H1 (cell line): ENCODE results near the gene GPATCH11. TPM values are rescaled to one million over a fixed set of nuclear protein-coding genes. Genes with fewer than 3 reads are reported as not detected.

Experiments used
- CTCF ChIA-PET: fragments of 300-600 bp; sonication (Branson Sonifier 250); formaldehyde crosslinking; loops from one replicate; lab custom pipeline; 2021; ENCODE audit not compliant: partially characterized antibody; lab: Charles Lee
- POLR2A ChIA-PET: fragments of 300-600 bp; sonication (Branson Sonifier 250); formaldehyde crosslinking; loops from one replicate; lab custom pipeline; 2021; ENCODE audit warnings: inconsistent platforms; ENCODE audit not compliant: partially characterized antibody; lab: Charles Lee
- DNase-seq, 2 experiments: peaks; one replicate each; pipeline versions ENCODE4 v3.0.0 to v3.0.0-alpha.2; 2010 to 2022; ENCODE audit warnings: low spot score in 2 of 2, low read depth in 1 of 2, mixed read lengths in 1 of 2
- FAIRE-seq: peaks from 2 replicates; lab custom pipeline; 2011; peaks lifted over from hg19 to GRCh38; lab: Jason Lieb, UNC
- H2AFZ ChIP-seq: 2 replicates; pipeline ENCODE4 v1.8.1; 2012; ENCODE audit warnings: low read length, inconsistent platforms
- H2AK5ac ChIP-seq: 2 replicates; pipeline ENCODE4 v1.6.1; 2013; ENCODE audit warnings: low read depth, low read length
- H2BK120ac ChIP-seq: replicated peaks from 2 replicates; pipeline ENCODE3; 2013; ENCODE audit warnings: low read depth, low read length, inconsistent platforms
- H2BK12ac ChIP-seq: 2 replicates; pipeline ENCODE4 v1.6.1; 2013; ENCODE audit warnings: low read depth, low read length
- H2BK15ac ChIP-seq: 2 replicates; pipeline ENCODE4 v1.6.1; 2013; ENCODE audit warnings: low read length
- H2BK20ac ChIP-seq: 2 replicates; pipeline ENCODE4 v1.6.1; 2013; ENCODE audit warnings: low read length
- H2BK5ac ChIP-seq: 2 replicates; pipeline ENCODE4 v1.6.1; 2013; ENCODE audit warnings: low read depth, low read length
- H3K14ac ChIP-seq: 2 replicates; pipeline ENCODE4 v1.6.1; 2013; ENCODE audit warnings: inconsistent platforms; ENCODE audit not compliant: insufficient read length
- H3K18ac ChIP-seq: 2 replicates; pipeline ENCODE4 v1.6.1; 2013; ENCODE audit warnings: low read length; ENCODE audit errors: extremely low read depth
- H3K23ac ChIP-seq: 2 replicates; pipeline ENCODE4 v1.6.1; 2013; ENCODE audit warnings: inconsistent platforms; ENCODE audit not compliant: insufficient read length
- H3K23me2 ChIP-seq: 2 replicates; pipeline ENCODE4 v1.6.1; 2013; ENCODE audit warnings: low read depth, low read length
- H3K27ac ChIP-seq: 2 replicates; pipeline ENCODE4 v1.6.1; 2011; ENCODE audit warnings: low read depth, low read length, inconsistent platforms
- H3K27me3 ChIP-seq, 4 experiments: replicated peaks in 1 of 4; 1 replicate in 1 of 4; 2 replicates in 3 of 4; pipeline versions ENCODE4 v1.6.1 to v1.8.1; 2011 to 2013; ENCODE audit warnings: low read length in 3 of 4, mild to moderate bottlenecking in 3 of 4, inconsistent platforms in 2 of 4, mixed read lengths in 2 of 4, moderate library complexity in 1 of 4; ENCODE audit not compliant: control insufficient read depth in 3 of 4, insufficient read depth in 3 of 4; ENCODE audit errors: extremely low read depth in 1 of 4
- H3K36me3 ChIP-seq, 4 experiments: 2 replicates each; pipeline versions ENCODE4 v1.6.1 to v1.8.1; 2011 to 2013; ENCODE audit warnings: mild to moderate bottlenecking in 4 of 4, low read length in 3 of 4, moderate library complexity in 2 of 4, control low read depth in 1 of 4, inconsistent platforms in 1 of 4; ENCODE audit not compliant: insufficient read depth in 4 of 4, control insufficient read depth in 2 of 4
- H3K4ac ChIP-seq: replicated peaks from 2 replicates; pipeline ENCODE3; 2013; ENCODE audit warnings: low read length, low read depth, mixed read lengths, inconsistent platforms; ENCODE audit not compliant: insufficient read length
- H3K4me1 ChIP-seq, 4 experiments: replicated peaks in 1 of 4; 1 replicate in 1 of 4; 2 replicates in 3 of 4; pipeline versions ENCODE4 v1.6.1 to v1.8.1; 2011 to 2013; ENCODE audit warnings: low read length in 3 of 4, inconsistent platforms in 2 of 4, mixed read lengths in 1 of 4; ENCODE audit not compliant: insufficient read depth in 4 of 4, control insufficient read depth in 3 of 4
- H3K4me2 ChIP-seq, 2 experiments: 2 replicates each; pipeline versions ENCODE4 v1.6.1 to v1.8.1; 2011 to 2013; ENCODE audit warnings: low read depth in 2 of 2, low read length in 2 of 2, control low read depth in 1 of 2, inconsistent platforms in 1 of 2, mild to moderate bottlenecking in 1 of 2; ENCODE audit not compliant: insufficient read depth in 1 of 2
- H3K4me3 ChIP-seq, 4 experiments: fragments of 200-600, 300-600 bp in 1 of 4; sonication (generic), shearing (Covaris generic), sonication (Bioruptor Twin) in 1 of 4; 2 replicates each; pipeline versions ENCODE4 v1.5.1 to v1.8.1; 2011 to 2016; ENCODE audit warnings: low read length in 4 of 4, low read depth in 3 of 4, control low read depth in 2 of 4, inconsistent platforms in 2 of 4, mild to moderate bottlenecking in 2 of 4, mixed read lengths in 1 of 4, moderate library complexity in 1 of 4; ENCODE audit not compliant: insufficient read depth in 2 of 4; ENCODE audit errors: extremely low read depth in 1 of 4
- H3K56ac ChIP-seq: replicated peaks from 2 replicates; pipeline ENCODE3; 2013; ENCODE audit warnings: low read depth, mild to moderate bottlenecking, mixed read lengths, low read length, inconsistent platforms; ENCODE audit not compliant: insufficient read length
- H3K79me1 ChIP-seq: 2 replicates; pipeline ENCODE4 v1.6.1; 2013; ENCODE audit warnings: low read depth, low read length, control low read depth
- H3K79me2 ChIP-seq, 2 experiments: 2 replicates each; pipeline versions ENCODE4 v1.6.1 to v1.8.1; 2012 to 2013; ENCODE audit warnings: low read length in 2 of 2, mild to moderate bottlenecking in 2 of 2, inconsistent platforms in 1 of 2; ENCODE audit not compliant: insufficient read depth in 2 of 2, control insufficient read depth in 1 of 2
- H3K9ac ChIP-seq, 4 experiments: replicated peaks in 1 of 4; 1 replicate in 1 of 4; 2 replicates in 3 of 4; pipeline versions ENCODE4 v1.6.1 to v1.8.1; 2011 to 2013; ENCODE audit warnings: low read depth in 3 of 4, low read length in 3 of 4, control low read depth in 2 of 4, mild to moderate bottlenecking in 2 of 4, moderate library complexity in 2 of 4, inconsistent platforms in 1 of 4; ENCODE audit errors: extremely low read depth in 1 of 4
- H3K9me3 ChIP-seq, 2 experiments: 2 replicates each; pipeline versions ENCODE4 v1.6.1 to v1.8.1; 2012 to 2013; ENCODE audit warnings: mild to moderate bottlenecking in 2 of 2, moderate library complexity in 2 of 2, control low read depth in 1 of 2, inconsistent platforms in 1 of 2, low read depth in 1 of 2, low read length in 1 of 2, mixed read lengths in 1 of 2; ENCODE audit not compliant: insufficient read depth in 2 of 2
- H4K20me1 ChIP-seq, 2 experiments: replicated peaks in 1 of 2; 2 replicates each; pipeline versions ENCODE3 to v1.8.1; 2011 to 2013; ENCODE audit warnings: inconsistent platforms in 2 of 2, low read length in 2 of 2, mild to moderate bottlenecking in 1 of 2; ENCODE audit not compliant: insufficient read depth in 2 of 2, control insufficient read depth in 1 of 2
- H4K5ac ChIP-seq: 2 replicates; pipeline ENCODE4 v1.6.1; 2013; ENCODE audit warnings: low read length, low read depth, mixed read lengths, inconsistent platforms; ENCODE audit not compliant: insufficient read length
- H4K8ac ChIP-seq: 2 replicates; pipeline ENCODE4 v1.8.0; 2013; ENCODE audit warnings: mild to moderate bottlenecking, moderate library complexity, low read length, inconsistent platforms; ENCODE audit not compliant: insufficient read depth; ENCODE audit errors: extremely low read depth
- H4K91ac ChIP-seq: replicated peaks from 2 replicates; pipeline ENCODE3; 2013; ENCODE audit warnings: low read length, mixed read lengths, inconsistent platforms; ENCODE audit not compliant: insufficient read length
- CBX5 ChIP-seq: fragments of 300-800, 300-1000 bp; sonication (generic); IDR thresholded peaks from 2 replicates; pipeline ENCODE4 v1.7.1; 2016; ENCODE audit warnings: antibody characterized with exemption, low read length, low read depth
- CREB1 ChIP-seq: IDR thresholded peaks from 2 replicates; pipeline ENCODE4 v1.6.1; 2012; ENCODE audit warnings: inconsistent platforms
- CTBP2 ChIP-seq: IDR thresholded peaks from 2 replicates; pipeline ENCODE4 v1.7.0; 2011; ENCODE audit warnings: borderline replicate concordance, mild to moderate bottlenecking, moderate library complexity, mixed read lengths, low read length; ENCODE audit not compliant: insufficient read depth, insufficient read length
- CTCF ChIP-seq, 3 experiments: IDR thresholded peaks; 1 replicate in 2 of 3; 2 replicates in 1 of 3; pipeline versions ENCODE4 v1.5.1 to v1.6.1; 2011; ENCODE audit warnings: low read length in 3 of 3, mild to moderate bottlenecking in 3 of 3, inconsistent platforms in 2 of 3, low read depth in 1 of 3, moderate library complexity in 1 of 3; ENCODE audit not compliant: insufficient read depth in 1 of 3; ENCODE audit errors: control extremely low read depth in 1 of 3
- HDAC2 ChIP-seq, 2 experiments: fragments of 300-600 bp in 1 of 2; sonication (generic) in 1 of 2; IDR thresholded peaks; 2 replicates each; pipeline ENCODE4 v1.6.1; 2011 to 2012; ENCODE audit warnings: low read depth in 2 of 2, low read length in 2 of 2, mild to moderate bottlenecking in 2 of 2, moderate library complexity in 2 of 2, borderline replicate concordance in 1 of 2, inconsistent platforms in 1 of 2
- JUND ChIP-seq: IDR thresholded peaks from 2 replicates; pipeline ENCODE4 v1.6.1; 2011; ENCODE audit warnings: mild to moderate bottlenecking, improper control_type of control experiment, low read length
- POLR2AphosphoS5 ChIP-seq: IDR thresholded peaks from 2 replicates; pipeline ENCODE4 v1.6.1; 2011; ENCODE audit warnings: low read depth, low read length
- POU5F1 ChIP-seq: IDR thresholded peaks from 2 replicates; pipeline ENCODE4 v1.6.1; 2011; ENCODE audit warnings: low read depth, mild to moderate bottlenecking, low read length, moderate library complexity
- RFX5 ChIP-seq: IDR thresholded peaks from 2 replicates; pipeline ENCODE4 v1.6.1; 2011; ENCODE audit warnings: low read depth, low read length, improper control_type of control experiment, borderline replicate concordance
- SP1 ChIP-seq: IDR thresholded peaks from 2 replicates; pipeline ENCODE4 v1.6.1; 2011; ENCODE audit warnings: low read depth, low read length
- WGBS, 2 experiments: shearing (Covaris generic) in 1 of 2; methylation state at CpG; one replicate each; pipeline versions ENCODE4 v1.1.6 to v1.1.7; 2013 to 2015; ENCODE audit warnings: low lambda C conversion rate in 2 of 2, mixed read lengths in 2 of 2, inconsistent platforms in 1 of 2, low coverage in 1 of 2, missing lambda C conversion rate in 1 of 2; ENCODE audit not compliant: insufficient replicate concordance in 2 of 2, insufficient coverage in 1 of 2, insufficient read length in 1 of 2; ENCODE audit errors: extremely low coverage in 1 of 2, missing lambda C conversion rate in 1 of 2; 5-methylcytosine and 5-hydroxymethylcytosine counted together
- polyA plus RNA-seq, 7 experiments: library from polyadenylated mRNA; depleted of rRNA in 3 of 7; stranded (reverse) in 5 of 7; unstranded in 2 of 7; fragments of >200 nt in 5 of 7; fragments of 200-250 nt in 2 of 7; gene quantifications; 1 replicate in 5 of 7; 2 replicates in 1 of 7; 4 replicates in 1 of 7; pipeline versions ENCODE4 v1.2.1 to v1.2.3, GENCODE V29; 2011 to 2013; ENCODE audit warnings: missing spikeins in 2 of 7, mixed read lengths in 2 of 7
- total RNA-seq: library from RNA; stranded (reverse); fragmentation: NEBNext Ultra II Directional; extraction: Animal tissue kit (Norgen Biotek cat#: 25700); gene quantifications from 2 replicates; pipeline ENCODE4 v1.2.1, GENCODE V29; 2021

Gene GPATCH11
- total and polyA plus RNA-seq, 2 of the 8 experiments (the other 6 are each of a cell fraction or from before 2014, with no cell fraction given) = 0.60 to 3.4 TPM

- Histone ChIP-seq H2BK5ac (no peak overlapping the region), H3K27ac (no peak overlapping the region), H3K14ac (no peak overlapping the region), H3K4ac (no peak overlapping the region), H3K4me2 (no peak overlapping the region), H3K4me1 (no peaks in the 10 kb centered on the region), H3K79me1 (no peaks in the 10 kb centered on the region), H3K4me3 (no peak overlapping the region), H2AK5ac (no peak overlapping the region), H3K23me2 (no peaks in the 10 kb centered on the region), H3K56ac (no peak overlapping the region), H4K8ac (no peak overlapping the region), H2BK15ac (no peak overlapping the region), H3K79me2 (no peaks in the 10 kb centered on the region), H2BK12ac (no peak overlapping the region), H4K91ac (no peak overlapping the region), H3K9me3 (no peaks in the 10 kb centered on the region), H2BK20ac (no peak overlapping the region), H3K9ac (no peak overlapping the region), H2AFZ (no peak overlapping the region), H3K36me3 (peaks cover 0 to 7% (median 3%) of the 10 kb centered on the region in 4 experiments; a peak in 4 of 8 replicates), H3K23ac (no peak overlapping the region), H3K18ac (no peak overlapping the region), H3K27me3 (no peaks in the 10 kb centered on the region), H4K5ac (no peak overlapping the region), H2BK120ac (no peak overlapping the region), H4K20me1 (no peaks in the 10 kb centered on the region)
- DNase-seq (no peak), FAIRE-seq (no peak)
- ChIA-PET POLR2A (interaction anchor here (0.7 to 1.7 kb wide), 3 partner anchors 12 to 121 kb away, joined by 3 read pairs; no protein-coding TSS in a partner anchor), CTCF (interaction anchor here (1.0 kb wide), 1 partner anchor 71 kb away, joined by 4 read pairs; no protein-coding TSS in a partner anchor)
- WGBS, 2 experiments = 90% methylated on average over 4 of the region's 4 CpGs; no CpG with 5 or more reads in 1 of the 2 experiments
- no peak for TF ChIP-seq CREB1
- no peak for TF ChIP-seq JUND
- no peak for TF ChIP-seq POLR2AphosphoS5
- TF ChIP-seq CTCF (IDR thresholded peaks at IDR 0.05; ENCODE audit: control extremely low read depth in 1 of 3, insufficient read depth in 1 of 3, low read depth in 1 of 3, low read length in 3 of 3) = no peak
- TF ChIP-seq CBX5 = no peak
- no peak for TF ChIP-seq CTBP2
- no peak for TF ChIP-seq HDAC2 (IDR thresholded peaks at IDR 0.05; ENCODE audit: borderline replicate concordance in 1 of 2, low read depth in 2 of 2, low read length in 2 of 2)
- no peak for TF ChIP-seq RFX5
- TF ChIP-seq POU5F1 = no peak
- TF ChIP-seq SP1 = no peak
Measured at GRCh38 chr2:37098416-37099118, 14.2 kb downstream of the GPATCH11 start.
